ENCODE results near the gene NOSTRIN. TPM values are rescaled to one million over a fixed set of nuclear protein-coding genes. Genes with fewer than 3 reads are reported as not detected.

The NOSTRIN gene
- total RNA-seq, 6 experiments from 2014 or later: 3.6 to 20.9 (median 9.0) TPM

DNA sequence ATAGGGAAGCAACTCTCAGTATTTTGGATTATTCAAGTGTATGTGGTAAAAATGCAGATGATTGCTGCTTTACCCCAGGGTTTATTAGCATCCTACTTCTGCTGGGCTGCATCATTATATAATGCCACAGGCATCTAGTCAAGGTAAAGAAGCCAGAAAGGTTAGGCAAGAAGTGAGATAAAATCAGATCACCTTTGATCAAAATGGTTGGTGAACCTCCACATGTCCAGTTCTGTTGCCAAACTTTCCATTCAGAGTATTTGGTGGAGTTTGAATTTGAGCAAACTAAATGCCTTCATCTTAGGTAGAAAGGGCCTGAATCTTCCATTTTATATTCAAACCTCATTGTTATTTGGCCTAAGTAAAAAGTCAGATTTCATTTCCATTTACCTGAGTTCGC lies 29.7 kb upstream of the NOSTRIN start:
- no peak for DNase-seq
- TF ChIP-seq, protein P1, sequence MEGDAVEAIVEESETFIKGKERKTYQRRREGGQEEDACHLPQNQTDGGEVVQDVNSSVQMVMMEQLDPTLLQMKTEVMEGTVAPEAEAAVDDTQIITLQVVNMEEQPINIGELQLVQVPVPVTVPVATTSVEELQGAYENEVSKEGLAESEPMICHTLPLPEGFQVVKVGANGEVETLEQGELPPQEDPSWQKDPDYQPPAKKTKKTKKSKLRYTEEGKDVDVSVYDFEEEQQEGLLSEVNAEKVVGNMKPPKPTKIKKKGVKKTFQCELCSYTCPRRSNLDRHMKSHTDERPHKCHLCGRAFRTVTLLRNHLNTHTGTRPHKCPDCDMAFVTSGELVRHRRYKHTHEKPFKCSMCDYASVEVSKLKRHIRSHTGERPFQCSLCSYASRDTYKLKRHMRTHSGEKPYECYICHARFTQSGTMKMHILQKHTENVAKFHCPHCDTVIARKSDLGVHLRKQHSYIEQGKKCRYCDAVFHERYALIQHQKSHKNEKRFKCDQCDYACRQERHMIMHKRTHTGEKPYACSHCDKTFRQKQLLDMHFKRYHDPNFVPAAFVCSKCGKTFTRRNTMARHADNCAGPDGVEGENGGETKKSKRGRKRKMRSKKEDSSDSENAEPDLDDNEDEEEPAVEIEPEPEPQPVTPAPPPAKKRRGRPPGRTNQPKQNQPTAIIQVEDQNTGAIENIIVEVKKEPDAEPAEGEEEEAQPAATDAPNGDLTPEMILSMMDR (IDR thresholded peaks at IDR 0.05): no peak
- TF ChIP-seq POLR2A (IDR thresholded peaks at IDR 0.05): no peak
- Histone ChIP-seq H3K27ac (no peak overlapping the region), H3K27me3 (no peaks in the 10 kb centered on the region), H3K4me3 (no peak overlapping the region), H3K9me3 (no peaks in the 10 kb centered on the region), H3K36me3 (no peaks in the 10 kb centered on the region), H3K4me1 (peaks cover 0 to 12% (median 4%) of the 10 kb centered on the region in 4 donors)
- intact Hi-C loops (cut with DNase I): loop anchor here in 1 of 2 donors (10.0 kb wide), 1 partner anchor 142 kb away; no protein-coding TSS in a partner anchor
- WGBS (ENCODE audit: insufficient coverage, low coverage, low lambda C conversion rate, missing lambda C conversion rate): 100% methylated on average over 1 of the region's 1 CpG
- peak; percentile 51 to 73 (median 54) for ATAC-seq

- 57% methylated on average over 2 of the region's 2 CpGs for WGBS (ENCODE audit: insufficient coverage, low coverage, low lambda C conversion rate, missing lambda C conversion rate)
- Histone ChIP-seq H3K27me3 (no peaks in the 10 kb centered on the region), H3K4me1 (peaks cover 0 to 12% (median 4%) of the 10 kb centered on the region in 4 donors), H3K36me3 (no peaks in the 10 kb centered on the region), H3K9me3 (no peaks in the 10 kb centered on the region), H3K27ac (no peak overlapping the region), H3K4me3 (no peak overlapping the region)
- no peak for TF ChIP-seq POLR2A (IDR thresholded peaks at IDR 0.05)
- TF ChIP-seq, protein P1 (IDR thresholded peaks at IDR 0.05): peak in 1 of 4 donors; percentile 2
- ATAC-seq (no peak), DNase-seq (no peak)
- intact Hi-C loops (cut with DNase I): loop anchor here in 1 of 2 donors (10.0 kb wide), 1 partner anchor 142 kb away; no protein-coding TSS in a partner anchor
Observed at GRCh38 chr2:168773128-168773527, 29.3 kb upstream of the NOSTRIN start.

GRCh38 chr2:168773719-168774521 lies 28.5 kb upstream of the NOSTRIN start:
- intact Hi-C loops (cut with DNase I): loop anchor here in 1 of 2 donors (10.0 kb wide), 1 partner anchor 141 kb away; no protein-coding TSS in a partner anchor
- WGBS (ENCODE audit: insufficient coverage, low coverage, low lambda C conversion rate, missing lambda C conversion rate): 28% methylated on average over 8 of the region's 9 CpGs
- no peaks in the 10 kb centered on the region for H3K36me3 ChIP-seq
- no peak overlapping the region for H3K27ac ChIP-seq
- no peak for TF ChIP-seq POLR2A (IDR thresholded peaks at IDR 0.05)
- TF ChIP-seq, protein P1 (IDR thresholded peaks at IDR 0.05): peak; percentile 92 to 98 (median 94)
- DNase-seq (peak; percentile 62 to 81 (median 76)), ATAC-seq (peak; percentile 96 to 97 (median 96))
- H3K9me3 ChIP-seq: no peaks in the 10 kb centered on the region
- no peak overlapping the region for H3K4me3 ChIP-seq
- no peaks in the 10 kb centered on the region for H3K27me3 ChIP-seq
- H3K4me1 ChIP-seq: peaks cover 0 to 12% (median 4%) of the 10 kb centered on the region in 4 donors

DNA sequence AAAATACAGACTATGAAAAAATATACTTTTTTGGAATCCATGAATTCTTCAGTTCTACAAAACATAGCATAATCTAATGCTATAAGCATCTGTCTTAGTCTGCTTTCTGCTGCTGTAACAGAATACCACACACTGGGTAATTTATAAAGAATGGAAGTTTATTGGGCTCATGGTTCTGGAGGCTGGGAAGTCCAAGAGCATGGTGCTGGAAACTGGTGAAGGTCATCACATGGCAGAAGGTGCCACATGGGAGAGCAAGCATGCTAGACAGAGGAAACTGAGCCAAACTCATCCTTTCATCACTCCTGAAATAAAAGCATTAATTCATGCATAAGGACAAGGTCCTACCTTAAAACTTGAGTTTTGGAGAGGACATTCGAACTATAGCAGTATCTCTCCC lies 26.6 kb upstream of the NOSTRIN start:
- intact Hi-C loops (cut with DNase I): loop anchor here in 1 of 2 donors (10.0 kb wide), 1 partner anchor 139 kb away; no protein-coding TSS in a partner anchor
- no peak overlapping the region for H3K4me3 ChIP-seq

More for the DNA sequence above, 26.6 kb upstream of the NOSTRIN start:
- H3K27ac ChIP-seq: no peak overlapping the region
- DNase-seq (no peak), ATAC-seq (no peak)
- TF ChIP-seq, protein P1 (IDR thresholded peaks at IDR 0.05): no peak
- TF ChIP-seq POLR2A (IDR thresholded peaks at IDR 0.05): no peak
- WGBS (ENCODE audit: insufficient coverage, low coverage, low lambda C conversion rate, missing lambda C conversion rate): 0% methylated on average over 1 of the region's 1 CpG
- no peaks in the 10 kb centered on the region for H3K27me3 ChIP-seq
- H3K9me3 ChIP-seq: no peaks in the 10 kb centered on the region
- peaks cover 0 to 16% (median 4%) of the 10 kb centered on the region in 4 donors for H3K4me1 ChIP-seq
- no peaks in the 10 kb centered on the region for H3K36me3 ChIP-seq
